Measurements from ENCODE around the gene KLF13.

KLF13 gene

DNA sequence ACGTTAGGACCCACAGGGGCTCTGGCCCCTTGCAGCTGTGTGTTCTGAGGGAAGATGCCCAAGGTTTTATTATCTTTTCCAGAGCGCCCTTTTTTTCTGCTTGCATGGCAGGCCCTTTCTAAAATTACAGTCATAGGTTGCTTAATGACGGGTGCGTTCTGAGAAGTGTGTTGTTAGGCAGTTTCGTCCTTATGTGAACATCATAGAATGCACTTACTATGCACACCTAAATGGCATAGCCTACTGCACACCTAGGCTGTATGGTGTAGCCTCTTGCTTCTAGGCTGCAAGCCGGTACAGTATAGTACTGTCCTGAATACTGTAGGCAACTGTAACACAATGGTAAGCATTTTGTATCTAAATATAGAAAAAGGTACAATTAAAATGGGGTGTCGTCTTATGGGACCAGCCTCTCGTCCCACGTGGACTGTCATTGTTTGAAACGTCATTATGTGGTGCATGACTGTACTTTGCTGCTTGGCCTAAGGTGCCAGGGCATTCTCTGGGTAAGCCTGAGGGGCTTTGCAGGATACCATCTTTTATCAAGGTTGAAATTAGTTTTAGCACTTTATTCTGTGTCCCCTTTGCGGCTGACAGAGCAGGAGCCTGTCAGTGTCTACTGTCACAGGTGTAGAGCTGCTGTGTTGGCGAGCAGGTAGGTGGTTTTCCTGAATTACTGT lies 10.9 kb downstream of the KLF13 start:
- DNase-seq (ENCODE audit: low read depth): no peak

DNA sequence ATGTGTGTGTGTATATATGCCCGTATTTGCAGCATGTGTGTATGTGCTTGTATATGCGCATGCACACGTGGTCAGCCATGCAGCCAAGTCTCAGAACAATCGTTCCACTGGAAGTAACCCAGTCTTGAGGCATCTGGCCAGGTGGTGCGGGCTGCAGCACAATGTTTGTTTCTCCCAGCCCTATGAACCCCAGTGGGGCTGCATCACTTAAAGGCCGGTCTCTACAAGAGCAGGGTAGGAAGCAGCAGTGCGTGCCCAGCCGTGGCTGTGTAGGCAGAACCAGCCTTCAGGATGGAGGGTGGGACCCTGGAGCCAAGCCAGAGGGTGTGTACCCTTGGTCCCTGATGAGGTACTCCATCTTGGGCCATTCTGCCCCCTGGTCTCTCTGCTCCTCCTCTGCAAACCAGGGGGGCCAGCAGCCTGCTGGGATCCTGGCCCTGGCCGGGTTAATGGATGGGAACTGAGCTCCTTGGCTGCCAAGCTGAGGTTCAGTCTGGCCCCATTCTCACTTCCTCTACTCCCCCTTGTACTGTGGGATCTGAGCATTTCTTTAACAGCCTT lies 11.8 kb downstream of the KLF13 start:
- TF ChIP-seq MYC (IDR thresholded peaks at IDR 0.05; ENCODE audit: low read depth, low read length): no peak
- TF ChIP-seq, protein P1, sequence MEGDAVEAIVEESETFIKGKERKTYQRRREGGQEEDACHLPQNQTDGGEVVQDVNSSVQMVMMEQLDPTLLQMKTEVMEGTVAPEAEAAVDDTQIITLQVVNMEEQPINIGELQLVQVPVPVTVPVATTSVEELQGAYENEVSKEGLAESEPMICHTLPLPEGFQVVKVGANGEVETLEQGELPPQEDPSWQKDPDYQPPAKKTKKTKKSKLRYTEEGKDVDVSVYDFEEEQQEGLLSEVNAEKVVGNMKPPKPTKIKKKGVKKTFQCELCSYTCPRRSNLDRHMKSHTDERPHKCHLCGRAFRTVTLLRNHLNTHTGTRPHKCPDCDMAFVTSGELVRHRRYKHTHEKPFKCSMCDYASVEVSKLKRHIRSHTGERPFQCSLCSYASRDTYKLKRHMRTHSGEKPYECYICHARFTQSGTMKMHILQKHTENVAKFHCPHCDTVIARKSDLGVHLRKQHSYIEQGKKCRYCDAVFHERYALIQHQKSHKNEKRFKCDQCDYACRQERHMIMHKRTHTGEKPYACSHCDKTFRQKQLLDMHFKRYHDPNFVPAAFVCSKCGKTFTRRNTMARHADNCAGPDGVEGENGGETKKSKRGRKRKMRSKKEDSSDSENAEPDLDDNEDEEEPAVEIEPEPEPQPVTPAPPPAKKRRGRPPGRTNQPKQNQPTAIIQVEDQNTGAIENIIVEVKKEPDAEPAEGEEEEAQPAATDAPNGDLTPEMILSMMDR (IDR thresholded peaks at IDR 0.05; ENCODE audit: low read depth, low read length): no peak
- TF ChIP-seq, protein P2, sequence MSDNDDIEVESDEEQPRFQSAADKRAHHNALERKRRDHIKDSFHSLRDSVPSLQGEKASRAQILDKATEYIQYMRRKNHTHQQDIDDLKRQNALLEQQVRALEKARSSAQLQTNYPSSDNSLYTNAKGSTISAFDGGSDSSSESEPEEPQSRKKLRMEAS (IDR thresholded peaks at IDR 0.05; ENCODE audit: low read depth, low read length): peak; percentile 53; the same call in 1 of the 2 replicates
- DNase-seq (ENCODE audit: low read depth): no peak
- H3K4me3 ChIP-seq (ENCODE audit: low read depth, low read length): no peak overlapping the region

More for the DNA sequence above, 10.9 kb downstream of the KLF13 start:
- H3K4me3 ChIP-seq (ENCODE audit: low read depth, low read length): no peak overlapping the region
- TF ChIP-seq MYC (IDR thresholded peaks at IDR 0.05; ENCODE audit: low read depth, low read length): no peak
- TF ChIP-seq, protein P2 (IDR thresholded peaks at IDR 0.05; ENCODE audit: low read depth, low read length): no peak
- TF ChIP-seq, protein P1 (IDR thresholded peaks at IDR 0.05; ENCODE audit: low read depth, low read length): no peak
- TF ChIP-seq POLR2A (IDR thresholded peaks at IDR 0.05; ENCODE audit: extremely low read depth, insufficient read length): no peak

DNA sequence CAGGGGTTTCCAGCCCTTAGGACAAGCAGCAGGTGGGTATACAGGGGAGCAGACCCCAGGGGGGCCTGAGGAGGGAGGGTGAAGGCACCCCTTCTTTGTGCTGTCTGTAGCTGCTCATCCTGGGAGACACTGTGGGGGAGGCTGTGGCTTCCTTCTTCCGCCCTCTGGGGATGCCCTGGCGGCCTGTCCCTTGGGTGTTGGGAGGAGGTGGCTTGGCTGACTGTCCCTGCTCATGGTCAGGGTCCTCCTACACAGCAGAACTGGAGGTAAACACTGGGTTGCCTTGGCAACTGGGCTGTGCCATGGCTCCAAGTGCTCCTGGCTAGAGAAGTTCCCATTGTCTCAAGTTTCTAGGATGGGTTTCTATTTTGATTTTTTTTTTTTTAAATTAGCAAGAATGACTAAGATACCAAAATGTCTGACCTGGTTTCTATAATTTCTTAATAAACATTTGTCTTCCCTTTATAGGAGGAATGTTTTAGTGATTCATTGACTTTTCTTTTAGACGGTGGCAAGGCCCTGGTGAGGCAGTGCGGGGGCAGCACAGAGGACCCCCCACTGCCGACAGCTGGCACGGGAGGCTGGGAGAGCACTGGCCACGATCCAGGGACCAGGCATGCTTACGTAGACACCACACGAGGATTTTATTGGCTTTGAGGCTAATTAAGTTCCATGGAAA lies 12.4 kb downstream of the KLF13 start:
- H3K4me3 ChIP-seq (ENCODE audit: low read depth, low read length): no peak overlapping the region
- peak; percentile 95 for DNase-seq (ENCODE audit: low read depth)
- no peak for TF ChIP-seq MYC (IDR thresholded peaks at IDR 0.05; ENCODE audit: low read depth, low read length)
- TF ChIP-seq, protein P2 (IDR thresholded peaks at IDR 0.05; ENCODE audit: low read depth, low read length): peak; percentile 49

DNA sequence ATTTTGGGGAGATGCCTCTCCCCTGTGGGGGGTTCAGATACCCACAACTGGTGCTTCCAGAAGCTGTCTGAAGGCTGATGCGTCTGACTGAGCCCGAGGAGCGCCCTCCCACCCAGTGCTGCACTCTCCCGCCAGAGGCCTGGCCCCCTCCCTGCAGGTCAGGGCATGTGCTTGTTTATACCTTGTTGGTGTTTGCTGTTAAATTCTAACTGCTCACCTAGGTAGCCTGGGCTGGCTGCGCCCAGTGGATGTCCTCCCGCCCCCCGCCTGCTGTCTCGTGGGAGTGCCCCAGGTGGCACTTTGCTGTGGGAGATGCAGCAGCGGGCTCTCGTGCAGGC lies 12.9 kb downstream of the KLF13 start:
- no peak overlapping the region for H3K4me3 ChIP-seq (ENCODE audit: low read depth, low read length)
- TF ChIP-seq, protein P1 (IDR thresholded peaks at IDR 0.05; ENCODE audit: low read depth, low read length): no peak
- TF ChIP-seq POLR2A (IDR thresholded peaks at IDR 0.05; ENCODE audit: extremely low read depth, insufficient read length) (no peak), MYC (IDR thresholded peaks at IDR 0.05; ENCODE audit: low read depth, low read length) (no peak)
- TF ChIP-seq, protein P2 (IDR thresholded peaks at IDR 0.05; ENCODE audit: low read depth, low read length): no peak
- no peak for DNase-seq (ENCODE audit: low read depth)

DNA sequence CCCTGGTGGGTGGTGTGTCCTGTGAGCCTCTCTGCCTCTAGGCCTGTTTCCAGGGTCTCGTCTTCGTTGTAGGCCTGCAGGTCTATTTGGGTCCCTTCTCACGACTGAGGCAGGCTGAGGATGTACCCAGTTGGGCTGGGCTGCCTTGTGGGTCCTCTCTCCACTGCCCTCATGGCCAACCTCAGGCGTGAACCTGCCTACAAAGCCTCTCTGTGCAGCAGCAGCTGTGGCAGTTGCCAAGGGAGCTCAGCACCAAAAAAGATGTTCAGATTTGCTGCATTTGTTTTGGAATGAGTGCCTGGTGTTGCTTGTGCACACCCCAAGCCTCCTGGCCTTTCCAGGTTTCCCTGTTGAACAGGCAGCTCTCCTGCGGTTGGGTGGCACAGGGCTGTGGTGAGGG lies 13.4 kb downstream of the KLF13 start:
- H3K4me3 ChIP-seq (ENCODE audit: low read depth, low read length): no peak overlapping the region
- TF ChIP-seq MYC (IDR thresholded peaks at IDR 0.05; ENCODE audit: low read depth, low read length) (no peak), POLR2A (IDR thresholded peaks at IDR 0.05; ENCODE audit: extremely low read depth, insufficient read length) (no peak)
- TF ChIP-seq, protein P2 (IDR thresholded peaks at IDR 0.05; ENCODE audit: low read depth, low read length): no peak
- TF ChIP-seq, protein P1 (IDR thresholded peaks at IDR 0.05; ENCODE audit: low read depth, low read length): no peak
- DNase-seq (ENCODE audit: low read depth): no peak

DNA sequence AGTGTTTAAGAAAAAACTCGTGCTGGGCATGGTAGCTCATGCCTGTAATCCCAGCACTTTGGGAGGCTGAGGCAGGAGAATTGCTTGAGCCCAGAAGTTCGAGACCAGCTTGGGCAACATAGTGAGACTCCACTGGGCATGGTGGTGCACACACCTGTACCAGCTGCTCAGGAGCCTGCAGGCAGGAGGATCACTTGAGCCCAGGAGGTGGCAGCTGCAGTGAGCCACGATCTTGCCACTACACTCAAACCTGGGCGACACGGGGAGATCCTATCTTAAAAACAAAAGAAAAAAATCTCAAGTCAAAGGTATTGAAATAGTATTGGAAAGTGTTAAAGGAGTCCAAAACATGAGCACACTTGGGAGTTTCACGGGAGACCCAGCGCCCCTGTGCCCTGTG lies 14.0 kb downstream of the KLF13 start:
- no peak for DNase-seq (ENCODE audit: low read depth)
- TF ChIP-seq, protein P1 (IDR thresholded peaks at IDR 0.05; ENCODE audit: low read depth, low read length): no peak
- no peak for TF ChIP-seq MYC (IDR thresholded peaks at IDR 0.05; ENCODE audit: low read depth, low read length)
- TF ChIP-seq, protein P2 (IDR thresholded peaks at IDR 0.05; ENCODE audit: low read depth, low read length): no peak
- TF ChIP-seq POLR2A (IDR thresholded peaks at IDR 0.05; ENCODE audit: extremely low read depth, insufficient read length): no peak
- H3K4me3 ChIP-seq (ENCODE audit: low read depth, low read length): no peak overlapping the region
